Left forelimb (tissue), 1 donor: Measurements from ENCODE around the gene APPL2.
"Not testable (repeated sequence)": the region's sequence is repeated elsewhere in the genome, so short reads cannot be mapped to it uniquely, and the experiment has no call there.

Experiments used
- DNase-seq: peaks from one replicate; pipeline ENCODE4 v3.0.0-alpha.2; 2018; ENCODE audit warnings: low spot score

Gene APPL2

DNA sequence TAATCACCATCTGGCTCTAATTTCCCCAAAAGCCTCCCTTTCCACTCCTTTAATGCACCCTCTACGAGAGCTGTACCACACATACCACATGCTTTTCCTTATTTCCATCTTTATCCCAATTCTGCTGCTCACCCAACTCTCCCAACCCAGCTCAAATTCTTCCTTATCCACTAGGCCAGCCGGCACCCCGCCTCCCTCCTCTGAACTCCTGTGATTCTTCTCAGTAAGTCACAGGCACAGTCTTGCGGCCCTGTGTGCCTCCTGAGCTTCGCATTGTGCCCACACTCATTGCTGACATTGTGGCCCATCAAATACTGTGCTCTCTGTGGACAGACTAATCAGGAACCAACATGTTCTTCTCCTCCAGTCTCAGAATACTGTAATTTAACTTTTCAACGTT is 45.4 kb downstream of the APPL2 start:
- DNase-seq: no peak

DNA sequence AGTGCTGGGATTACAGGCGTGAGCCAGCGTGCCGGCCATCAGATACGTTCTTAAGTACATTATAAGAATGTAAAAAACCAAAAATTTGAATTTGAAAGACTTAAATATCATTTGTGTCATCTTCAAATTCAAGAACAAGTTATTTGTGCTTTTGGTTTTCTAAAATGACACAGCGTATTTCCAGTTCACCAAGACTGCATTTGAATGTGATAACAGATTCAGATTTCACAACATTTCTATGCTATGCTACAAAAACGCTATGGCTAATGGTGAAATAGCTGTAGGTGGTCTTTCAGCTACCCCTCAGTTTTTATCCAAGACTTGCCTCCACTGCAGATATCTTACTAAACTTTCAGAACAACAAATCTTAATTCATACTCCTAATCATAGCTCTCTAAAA is 46.7 kb downstream of the APPL2 start:
- DNase-seq: no peak

DNA sequence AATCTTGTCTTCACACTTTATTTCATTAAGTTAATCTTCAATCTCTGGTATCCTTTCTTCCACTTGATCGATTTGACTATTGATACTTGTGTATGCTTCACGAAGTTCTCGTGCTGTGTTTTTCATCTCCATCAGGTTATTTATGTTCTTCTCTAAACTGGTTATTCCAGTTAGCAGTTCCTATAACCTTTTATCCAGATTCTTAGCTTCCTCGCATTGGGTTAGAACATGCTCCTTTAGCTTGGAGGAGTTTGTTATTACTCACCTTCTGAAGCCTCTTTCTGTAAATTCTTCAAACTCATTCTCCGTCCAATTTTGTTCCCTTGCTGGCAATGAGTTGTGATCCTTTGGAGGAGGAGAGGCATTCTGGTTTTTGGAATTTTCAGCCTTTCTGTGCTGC is 52.0 kb downstream of the APPL2 start:
- not testable (repeated sequence) for DNase-seq

DNA sequence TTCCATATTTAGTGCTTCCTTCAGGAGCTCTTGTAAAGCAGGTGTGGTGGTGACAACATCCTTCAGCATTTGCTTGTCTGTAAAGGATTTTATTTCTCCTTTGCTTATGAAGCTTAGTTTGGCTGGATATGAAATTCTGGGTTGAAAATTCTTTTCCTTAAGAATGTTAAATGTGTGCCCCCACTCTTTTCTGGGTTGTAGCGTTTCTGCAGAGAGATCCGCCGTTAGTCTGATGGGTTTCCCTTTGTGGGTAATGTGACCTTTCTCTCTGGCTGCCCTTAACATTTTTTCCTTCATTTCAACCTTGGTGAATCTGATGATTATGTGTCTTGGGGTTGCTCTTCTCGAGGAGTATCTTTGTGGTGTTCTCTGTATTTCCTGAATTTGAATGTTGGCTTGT is 52.6 kb downstream of the APPL2 start:
- DNase-seq: not testable (repeated sequence)

DNA sequence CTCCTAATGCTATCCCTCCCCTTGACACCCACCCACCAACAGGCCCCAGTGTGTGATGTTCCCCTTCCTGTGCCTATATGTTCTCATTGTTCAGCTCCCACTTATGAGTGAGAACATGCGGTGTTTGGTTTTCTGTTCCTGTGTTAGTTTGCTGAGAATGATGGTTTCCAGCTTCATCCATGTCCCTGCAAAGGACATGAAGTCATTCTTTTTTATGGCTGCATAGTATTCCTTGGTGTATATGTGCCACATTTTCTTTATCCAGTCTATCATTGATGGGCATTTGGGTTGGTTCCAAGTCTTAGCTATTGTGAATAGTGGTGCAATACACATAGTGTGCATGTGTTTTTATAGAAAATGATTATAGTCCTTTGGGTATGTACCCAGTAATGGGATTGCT is 56.9 kb downstream of the APPL2 start:
- DNase-seq: not testable (repeated sequence)

DNA sequence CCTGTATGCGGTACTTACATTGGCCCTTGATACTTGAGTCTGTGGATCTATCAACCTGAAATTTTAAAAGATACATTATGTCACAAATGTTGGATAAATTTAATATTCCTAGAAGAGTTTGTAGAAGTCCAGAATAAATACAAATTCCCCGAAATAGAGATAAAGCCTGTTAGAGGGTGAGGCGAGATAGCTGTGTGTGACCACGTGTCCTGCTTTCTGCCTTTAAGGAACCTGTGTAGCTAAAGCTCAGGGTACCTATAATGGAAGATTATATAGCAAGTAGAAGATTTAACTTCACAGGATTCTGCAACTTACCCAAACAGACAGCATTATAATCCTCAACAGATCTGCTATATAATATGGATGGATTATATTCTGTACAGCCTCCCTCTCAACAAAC is 58.8 kb downstream of the APPL2 start:
- DNase-seq: no peak

DNA sequence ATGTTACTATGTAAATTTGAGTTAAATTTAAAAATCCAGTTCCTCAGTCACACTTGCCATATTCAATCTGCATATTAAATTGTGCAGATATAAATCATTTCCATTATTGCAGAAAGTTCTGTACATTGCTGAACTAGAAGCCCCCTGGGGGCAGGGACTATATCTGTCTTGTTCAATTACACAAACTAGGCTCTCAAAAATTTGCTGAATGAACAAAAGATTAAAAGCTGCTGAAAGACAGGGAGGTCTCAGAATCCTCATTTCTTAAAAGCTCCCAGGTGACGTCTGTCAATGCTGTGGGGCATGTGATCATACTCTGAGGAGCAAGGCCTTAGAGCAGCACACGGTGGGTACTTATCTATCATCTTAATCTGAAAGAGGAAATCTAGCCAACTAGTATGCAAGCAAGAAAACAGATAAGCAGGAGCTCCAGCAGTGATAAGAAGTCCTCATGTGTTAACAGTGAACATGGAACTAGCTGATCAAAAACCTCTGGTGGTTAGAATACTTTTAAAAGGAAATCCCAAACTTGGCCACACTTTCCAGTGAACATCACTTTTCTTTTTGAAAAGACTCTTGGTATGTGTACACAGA is 60.5 kb downstream of the APPL2 start:
- DNase-seq: no peak

DNA sequence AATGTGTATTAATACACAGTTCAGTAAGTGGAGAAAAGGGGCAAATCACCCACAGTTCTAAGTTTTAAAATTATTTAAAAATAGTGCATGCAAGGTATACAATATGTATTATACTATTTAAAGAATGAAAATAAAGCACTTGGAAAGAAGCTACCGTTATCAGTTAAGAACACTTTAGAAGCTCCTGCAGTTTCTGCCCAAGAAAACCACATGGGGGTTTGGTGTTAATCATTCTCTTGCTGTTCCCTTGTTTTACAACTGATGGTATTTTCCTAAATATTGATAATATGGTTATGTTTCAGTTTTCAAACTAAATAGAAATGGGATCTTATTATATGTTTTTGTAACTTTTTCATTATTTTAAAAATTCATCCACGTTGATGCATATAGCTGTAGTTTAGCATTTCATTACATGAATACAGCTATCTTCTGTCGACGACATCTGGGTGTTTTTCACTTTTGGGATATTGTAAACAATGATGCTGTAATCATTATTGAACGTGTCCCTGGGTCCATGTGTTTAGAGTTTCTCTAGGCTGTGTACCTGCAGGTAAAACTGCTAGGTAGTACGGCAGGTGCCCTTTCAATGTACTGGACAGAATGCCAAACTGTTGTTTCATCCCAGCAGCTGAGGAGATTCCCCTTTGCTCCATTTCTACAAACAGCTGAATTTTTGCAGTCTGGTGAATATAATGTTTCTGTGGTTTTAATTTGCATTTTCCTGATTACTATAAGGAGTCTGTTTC is 64.1 kb downstream of the APPL2 start:
- no peak for DNase-seq

DNA sequence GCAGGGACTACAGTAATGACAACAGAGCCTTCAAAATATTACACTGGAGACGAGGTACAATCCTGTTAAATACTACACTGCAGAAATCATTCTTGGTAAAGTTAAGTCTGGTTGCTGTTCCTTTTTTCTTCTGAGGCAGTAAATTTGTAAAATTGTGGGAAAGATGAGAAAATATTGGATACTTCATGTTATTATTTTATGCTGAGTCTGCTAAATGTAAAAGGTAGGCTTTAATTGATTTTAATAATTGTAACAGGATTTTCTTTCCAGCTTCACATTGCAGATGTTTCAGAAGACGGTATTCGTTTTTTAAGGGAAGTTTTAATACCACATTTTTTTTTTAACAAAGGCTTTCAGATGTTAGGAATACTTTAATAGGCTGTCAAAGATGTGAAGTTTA is 65.8 kb downstream of the APPL2 start:
- no peak for DNase-seq

DNA sequence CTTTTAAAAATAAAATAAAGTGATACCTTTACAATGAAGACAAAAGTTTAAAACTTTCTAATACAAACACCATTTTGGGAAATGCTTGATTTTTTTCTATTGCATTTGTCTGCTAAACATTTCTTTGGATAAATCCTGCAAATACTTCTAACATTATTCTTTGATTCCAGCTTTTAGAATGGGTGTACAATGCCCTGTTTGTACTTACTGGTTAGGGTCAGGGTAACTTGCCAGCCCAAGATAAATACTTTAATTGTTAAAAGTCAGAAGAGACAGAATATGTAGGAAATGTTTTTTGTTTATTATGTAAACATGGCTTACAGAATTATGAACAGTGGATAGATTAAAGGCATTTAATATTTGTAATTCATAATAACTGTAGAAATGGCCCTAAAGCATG is 68.0 kb downstream of the APPL2 start:
- DNase-seq: no peak

DNA sequence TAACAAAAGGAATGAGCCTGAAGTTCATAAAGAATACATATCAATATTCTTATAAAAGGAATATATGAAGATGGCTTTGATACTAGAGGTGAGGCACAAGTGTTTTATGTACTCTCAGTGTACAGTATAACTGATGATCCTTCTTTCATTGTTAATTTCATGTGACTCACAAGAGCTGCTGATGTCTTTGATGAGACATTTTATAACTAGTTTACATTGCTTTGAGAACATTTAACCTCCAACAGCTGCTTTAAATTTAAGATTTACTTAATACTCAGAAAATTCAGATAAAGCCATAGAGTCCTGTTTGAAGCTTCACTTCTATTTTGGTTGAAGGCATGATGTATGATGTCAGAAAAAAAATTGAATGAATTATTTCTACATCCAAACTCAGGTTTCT is 68.6 kb downstream of the APPL2 start:
- no peak for DNase-seq

DNA sequence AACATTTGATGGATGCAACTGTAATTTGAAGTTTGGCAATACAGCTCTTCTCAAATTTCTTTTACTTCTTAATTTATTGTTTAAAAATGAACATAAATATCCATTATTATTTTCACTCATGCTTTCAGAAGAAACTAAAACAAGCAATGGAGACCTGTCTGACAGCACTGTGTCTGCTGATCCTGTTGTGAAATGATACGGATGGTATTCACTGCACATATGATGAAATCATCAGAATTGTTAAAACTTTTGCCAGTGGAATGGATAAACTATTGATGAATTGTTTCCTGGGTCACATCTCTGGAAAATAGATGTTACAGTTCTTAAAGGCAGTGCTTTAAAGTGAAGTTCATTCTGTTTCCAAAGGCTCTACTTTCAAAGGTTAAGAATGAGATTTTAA is 69.2 kb downstream of the APPL2 start:
- DNase-seq: no peak

DNA sequence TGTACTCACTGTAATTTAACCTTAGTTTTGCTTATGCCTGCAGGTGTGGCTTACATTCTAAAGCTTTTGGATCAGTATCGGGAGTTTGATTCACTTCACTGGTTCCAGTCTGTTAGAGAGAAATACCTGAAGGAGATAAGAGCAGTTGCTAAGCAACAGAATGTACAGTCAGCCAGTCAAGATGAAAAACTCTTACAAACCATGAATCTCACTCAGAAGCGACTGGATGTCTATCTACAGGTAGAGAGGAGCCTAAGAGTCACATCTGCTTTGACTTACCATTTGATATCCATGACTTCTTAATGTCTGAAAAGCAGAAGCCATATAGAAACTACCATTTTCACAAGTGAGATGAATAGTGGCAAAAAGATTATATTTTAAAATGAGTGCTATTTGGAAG is 71.9 kb downstream of the APPL2 start:
- no peak for DNase-seq

DNA sequence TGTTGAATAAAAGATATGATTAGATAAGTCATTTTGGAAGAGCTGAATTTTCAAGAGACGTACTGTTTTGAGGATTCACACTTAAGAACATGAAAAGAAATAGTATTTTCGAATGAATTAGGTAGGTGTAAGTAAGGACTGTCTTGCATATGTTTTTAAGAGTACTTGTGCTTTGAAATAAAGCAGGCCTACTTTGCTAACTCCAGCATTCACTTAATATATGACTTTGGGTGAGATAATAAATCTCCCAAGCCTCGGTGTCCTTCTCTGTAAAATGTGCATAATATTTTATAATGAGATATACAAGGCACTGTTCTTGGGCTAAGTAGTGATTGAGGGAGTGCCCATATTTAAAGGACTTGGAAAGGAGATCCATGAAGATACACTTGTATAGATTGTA is 73.8 kb downstream of the APPL2 start:
- DNase-seq: no peak

DNA sequence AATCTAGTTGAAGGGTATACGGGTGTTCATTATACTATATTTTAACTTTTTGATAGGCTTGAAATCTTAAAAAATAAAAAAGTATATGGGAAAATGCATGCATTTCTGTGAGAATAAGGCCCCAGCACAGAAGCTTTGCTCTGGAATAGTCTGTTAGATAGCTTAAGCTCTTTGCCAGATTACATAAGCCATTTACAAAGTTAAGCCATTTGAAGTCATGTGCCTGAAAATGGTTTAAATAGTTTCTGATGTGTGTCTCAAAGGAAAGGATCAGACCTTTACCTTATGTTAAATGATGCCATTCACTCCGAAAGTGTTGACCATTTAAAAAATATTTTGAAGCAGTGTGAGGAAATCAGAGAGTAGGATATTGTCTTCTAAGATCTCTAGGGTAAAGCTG is 77.1 kb downstream of the APPL2 start:
- DNase-seq: no peak

DNA sequence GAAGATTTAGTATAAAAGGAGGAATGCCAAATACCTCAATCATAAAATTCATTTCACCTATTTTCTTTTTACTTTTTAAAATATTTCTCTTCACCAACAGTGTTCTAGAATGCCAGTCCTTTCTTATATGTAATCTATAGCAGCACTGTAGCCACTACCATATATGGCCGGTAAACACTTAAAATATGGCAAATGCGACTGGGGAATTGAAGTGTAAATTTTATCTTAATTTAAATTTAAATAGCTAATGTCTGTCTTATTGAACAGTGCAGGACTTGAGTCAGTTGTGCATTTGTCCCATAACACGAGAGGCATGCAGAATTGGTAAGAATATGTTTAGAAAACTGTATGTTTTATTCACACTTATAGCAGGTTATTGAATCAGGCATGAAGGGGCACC is 78.4 kb downstream of the APPL2 start:
- DNase-seq: no peak

DNA sequence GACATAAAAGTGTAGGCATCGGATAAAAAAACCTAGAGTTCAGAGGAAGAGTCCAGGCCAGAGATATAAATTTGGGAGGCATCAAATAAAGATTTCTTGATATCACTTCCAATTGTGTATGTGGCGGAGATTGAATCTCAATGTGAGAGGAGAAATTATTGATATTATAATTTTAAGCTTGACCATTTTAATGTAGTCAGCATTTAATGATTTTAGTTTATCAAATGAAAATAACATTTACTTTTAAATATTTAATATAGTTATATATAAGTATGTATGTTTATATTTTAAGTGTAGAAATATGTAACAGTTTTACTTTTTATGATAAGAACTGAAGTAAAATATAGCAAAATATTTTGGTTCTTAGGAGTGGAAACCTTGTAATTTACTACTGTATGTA is 79.7 kb downstream of the APPL2 start:
- no peak for DNase-seq

DNA sequence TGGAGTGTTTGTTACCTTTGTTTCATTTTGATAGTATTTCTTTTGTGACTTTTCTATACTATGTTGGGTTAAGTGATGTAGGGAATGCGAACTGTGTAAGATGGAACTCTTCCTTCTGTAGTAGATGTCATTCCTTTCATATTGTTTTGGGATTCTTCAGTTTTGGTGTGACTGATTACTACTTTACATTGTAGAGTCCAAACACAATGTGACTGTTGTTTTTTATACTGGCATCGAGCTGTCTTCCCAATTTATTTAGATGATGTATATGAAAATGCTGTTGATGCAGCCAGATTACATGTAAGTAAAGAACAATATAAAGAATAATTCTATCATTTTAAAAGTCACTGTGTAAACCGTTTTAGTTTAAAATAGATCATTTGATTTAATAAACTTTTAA is 93.7 kb downstream of the APPL2 start:
- no peak for DNase-seq

DNA sequence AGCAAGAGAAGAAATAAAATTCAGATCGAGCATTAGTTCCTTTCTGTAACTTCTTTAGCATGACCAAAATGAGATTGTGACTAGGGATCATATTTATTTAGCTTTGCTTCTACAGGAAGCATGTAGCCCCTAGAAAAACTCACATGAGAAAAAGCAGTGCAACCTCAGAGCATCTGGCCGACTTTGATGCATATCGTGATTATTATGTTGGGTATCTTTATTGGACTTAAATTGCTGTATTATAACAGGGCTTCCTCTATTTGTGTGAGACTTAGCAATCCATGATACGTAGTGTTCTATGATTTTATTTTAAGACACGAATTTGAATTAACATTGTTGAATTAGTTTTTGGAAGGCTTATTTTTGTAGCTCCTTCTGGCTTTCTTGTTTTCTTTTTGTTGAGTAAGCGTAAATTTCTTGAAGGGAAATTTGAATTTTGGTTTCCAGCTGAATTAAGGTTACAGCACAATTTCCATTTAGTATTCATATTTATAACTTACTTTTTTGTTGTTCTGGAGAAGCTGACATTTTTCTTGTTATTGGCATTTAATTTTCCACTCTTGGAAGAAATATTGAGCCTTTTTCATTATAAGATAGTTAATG is 94.6 kb downstream of the APPL2 start:
- no peak for DNase-seq

DNA sequence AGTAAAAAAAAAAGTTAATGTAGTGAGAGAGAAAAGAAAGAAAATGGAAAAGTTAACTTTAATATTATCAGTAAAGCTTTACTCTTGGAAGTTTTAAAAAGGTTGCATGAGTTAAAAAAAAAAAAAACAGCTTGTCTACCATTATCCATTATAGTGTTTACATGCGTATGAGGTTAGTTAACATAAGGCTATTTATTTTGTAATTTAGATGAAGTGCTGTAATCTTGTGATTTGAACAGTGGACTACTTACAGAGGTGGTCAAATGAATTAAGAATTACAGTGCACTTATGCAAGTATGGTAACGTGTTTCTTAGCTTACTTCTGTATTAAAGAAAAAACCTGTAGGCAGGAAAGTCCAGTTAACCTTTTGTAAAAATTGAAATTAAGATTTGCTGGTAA is 97.7 kb downstream of the APPL2 start:
- DNase-seq: no peak
